HUES6 (cell line): ENCODE results near the gene PIK3CD.
"Not testable (repeated sequence)": the region's sequence is repeated elsewhere in the genome, so short reads cannot be mapped to it uniquely, and the experiment has no call there.

ENCODE experiments used
- H3K27ac ChIP-seq: 2 replicates; pipeline ENCODE4 v1.7.0; 2013; ENCODE audit warnings: low read depth, mild to moderate bottlenecking, low read length, inconsistent platforms
- H3K27me3 ChIP-seq: 2 replicates; pipeline ENCODE4 v1.6.1; 2013; ENCODE audit warnings: low read length; ENCODE audit not compliant: control insufficient read depth, insufficient read depth
- H3K36me3 ChIP-seq: 2 replicates; pipeline ENCODE4 v1.6.1; 2013; ENCODE audit warnings: low read length; ENCODE audit not compliant: control insufficient read depth, insufficient read depth
- H3K4me1 ChIP-seq: 2 replicates; pipeline ENCODE4 v1.6.1; 2013; ENCODE audit warnings: low read length; ENCODE audit not compliant: control insufficient read depth, insufficient read depth
- H3K4me3 ChIP-seq: 2 replicates; pipeline ENCODE4 v1.5.1; 2013; ENCODE audit warnings: low read depth, low read length
- H3K9ac ChIP-seq: one replicate; pipeline ENCODE4 v1.6.1; 2013; ENCODE audit warnings: mild to moderate bottlenecking, low read length
- H3K9me3 ChIP-seq: 2 replicates; pipeline ENCODE4 v1.6.1; 2013; ENCODE audit warnings: low read depth, low read length; ENCODE audit not compliant: control insufficient read depth, insufficient read depth

The PIK3CD gene

DNA sequence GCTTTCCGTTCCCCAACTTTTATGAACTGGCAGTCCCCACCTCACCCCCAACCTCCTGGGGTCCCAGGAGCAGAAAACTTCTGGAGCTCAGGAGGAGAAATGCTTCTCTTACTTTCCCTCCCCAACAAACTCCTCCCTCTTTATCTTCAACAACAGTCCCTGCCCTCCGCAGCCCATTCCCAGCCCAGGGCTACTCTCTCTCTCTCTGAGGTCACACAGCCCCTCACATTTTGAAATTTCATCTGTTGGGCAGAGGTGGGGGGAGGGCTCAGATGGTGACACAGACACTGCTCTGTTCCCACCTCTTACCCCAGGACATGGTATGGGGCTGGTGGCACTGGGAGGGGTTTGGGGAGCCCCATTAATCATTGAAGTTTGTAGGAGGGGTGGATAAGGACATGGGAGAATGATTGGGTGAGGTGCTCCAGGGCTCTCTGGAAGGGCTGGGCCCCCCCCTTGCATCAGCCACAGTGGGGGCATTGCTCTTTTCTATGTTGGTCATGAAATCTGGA is 6.0 kb downstream of the PIK3CD start:
- H3K36me3 ChIP-seq: no peaks in the 10 kb centered on the region
- H3K27me3 ChIP-seq: peaks cover 21% of the 10 kb centered on the region
- H3K4me1 ChIP-seq: peaks cover 8% of the 10 kb centered on the region; the same call in 1 of the 2 replicates
- H3K9ac ChIP-seq: no peak overlapping the region
- no peak overlapping the region for H3K4me3 ChIP-seq
- no peak overlapping the region for H3K27ac ChIP-seq
- H3K9me3 ChIP-seq: no peaks in the 10 kb centered on the region

DNA sequence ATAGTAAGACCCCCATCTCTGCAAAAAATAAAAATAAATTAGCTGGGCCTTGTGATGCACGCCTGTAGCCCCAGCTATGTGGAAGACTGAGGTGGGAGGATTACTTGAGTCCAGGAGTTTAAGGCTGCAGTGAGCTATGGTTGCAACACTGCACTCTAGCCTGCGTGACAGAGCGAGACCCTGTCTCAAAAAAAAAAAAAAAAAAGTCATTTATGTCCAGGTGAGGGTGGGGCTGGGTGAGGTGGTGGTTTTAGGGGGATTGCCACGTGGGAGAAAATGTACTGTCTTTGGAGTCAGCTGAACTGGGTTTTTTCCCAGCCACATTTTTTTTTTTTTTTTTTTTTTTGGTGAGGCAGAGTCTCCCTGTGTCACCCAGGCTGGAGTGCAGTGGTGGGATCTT is 6.7 kb downstream of the PIK3CD start:
- Histone ChIP-seq H3K9me3 (no peaks in the 10 kb centered on the region), H3K4me1 (0 out of 2 replicates have a peak, but pooled peaks cover 3% of the 10 kb centered on the region), H3K4me3 (no peak overlapping the region), H3K27ac (no peak overlapping the region), H3K27me3 (peaks cover 14% of the 10 kb centered on the region), H3K36me3 (no peaks in the 10 kb centered on the region), H3K9ac (no peak overlapping the region)

DNA sequence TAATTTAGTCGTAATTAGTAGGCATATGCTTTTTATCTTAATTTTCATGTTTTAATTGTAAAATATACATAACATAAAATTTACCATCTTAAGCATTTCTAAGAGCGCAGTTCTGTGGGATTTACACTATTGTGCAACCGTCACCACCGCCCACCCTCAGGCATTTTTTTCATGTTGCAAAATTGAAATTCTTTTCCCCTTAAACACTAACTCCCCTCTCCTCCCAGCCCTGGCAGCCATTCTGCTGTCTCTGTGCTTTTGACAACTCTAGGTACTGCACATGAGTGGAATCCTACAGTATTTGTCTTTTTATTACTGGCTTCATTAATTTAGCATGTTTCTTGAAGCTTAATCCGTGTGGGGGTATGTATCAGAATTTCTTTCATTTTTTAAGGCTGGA is 7.8 kb downstream of the PIK3CD start:
- Histone ChIP-seq H3K27me3 (peaks cover 3% of the 10 kb centered on the region), H3K9me3 (no peaks in the 10 kb centered on the region), H3K27ac (no peak overlapping the region), H3K36me3 (no peaks in the 10 kb centered on the region), H3K4me1 (0 out of 2 replicates have a peak, but pooled peaks cover 3% of the 10 kb centered on the region), H3K9ac (no peak overlapping the region), H3K4me3 (no peak overlapping the region)

DNA sequence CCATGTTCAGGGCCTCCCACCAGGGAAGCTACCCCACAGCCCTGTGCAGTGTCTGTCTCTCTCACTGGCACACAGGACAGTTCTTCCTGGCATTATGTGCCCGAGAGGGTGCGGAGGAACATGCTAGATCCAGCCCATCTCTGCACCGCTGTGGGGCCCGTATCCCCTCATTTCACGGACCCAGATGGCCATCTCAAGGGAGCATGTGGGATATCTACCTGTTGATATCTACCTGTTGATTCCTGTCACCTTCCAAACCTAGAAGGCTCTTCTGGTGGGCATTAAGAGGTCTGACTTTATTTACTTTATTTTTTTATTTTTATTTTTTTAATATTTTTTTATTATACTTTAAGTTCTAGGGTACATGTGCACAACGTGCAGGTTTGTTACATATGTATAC is 11.7 kb downstream of the PIK3CD start:
- no peaks in the 10 kb centered on the region for H3K36me3 ChIP-seq

DNA sequence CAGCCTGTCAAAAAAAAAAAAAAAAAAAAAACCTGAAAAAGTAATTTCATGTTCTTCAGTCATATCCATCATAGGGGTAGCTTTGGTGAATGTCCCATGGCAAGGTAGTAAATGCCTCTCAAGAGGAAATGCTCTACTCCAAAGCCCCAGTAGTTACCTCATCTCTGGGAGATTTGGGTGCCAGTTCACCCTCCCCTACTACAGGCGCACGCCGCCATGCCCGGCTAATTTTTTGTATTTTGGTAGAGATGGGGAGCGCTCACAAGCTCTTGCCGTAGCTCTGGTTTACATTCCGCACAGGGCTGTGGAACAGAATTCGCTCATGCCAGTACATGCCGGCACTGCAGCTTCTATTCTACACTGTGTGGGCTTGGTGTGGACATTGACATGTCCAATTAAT is 13.7 kb downstream of the PIK3CD start:
- no peaks in the 10 kb centered on the region for H3K4me1 ChIP-seq
- no peak overlapping the region for H3K9ac ChIP-seq
- H3K27ac ChIP-seq: no peak overlapping the region
- H3K27me3 ChIP-seq: no peaks in the 10 kb centered on the region
- H3K4me3 ChIP-seq: no peak overlapping the region
- H3K9me3 ChIP-seq: no peaks in the 10 kb centered on the region
- no peaks in the 10 kb centered on the region for H3K36me3 ChIP-seq

More for the DNA sequence above, 11.7 kb downstream of the PIK3CD start:
- no peak overlapping the region for H3K9ac ChIP-seq
- no peaks in the 10 kb centered on the region for H3K9me3 ChIP-seq
- H3K4me1 ChIP-seq: no peaks in the 10 kb centered on the region
- H3K4me3 ChIP-seq: no peak overlapping the region
- no peak overlapping the region for H3K27ac ChIP-seq
- H3K27me3 ChIP-seq: no peaks in the 10 kb centered on the region

DNA sequence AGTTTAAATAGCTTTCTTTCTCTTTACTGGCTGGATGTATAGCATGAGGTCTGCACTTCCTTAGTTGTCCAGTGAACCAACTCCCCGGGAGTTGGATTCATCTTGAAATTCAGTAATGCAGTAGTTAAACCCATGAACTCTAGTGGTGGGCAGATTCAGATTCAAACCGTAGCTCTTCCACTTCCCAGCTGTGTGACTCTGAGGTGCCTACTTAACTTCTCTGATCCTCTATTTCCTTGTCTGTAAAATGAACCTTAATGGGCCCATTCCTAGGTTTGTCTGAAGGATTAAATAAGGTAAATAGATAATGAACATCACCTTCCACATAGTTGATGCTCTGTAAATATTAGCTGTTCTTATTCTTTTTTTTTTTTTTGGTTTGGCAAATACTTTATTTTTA is 16.5 kb downstream of the PIK3CD start:
- Histone ChIP-seq H3K36me3 (no peaks in the 10 kb centered on the region), H3K4me3 (no peak overlapping the region), H3K27me3 (no peaks in the 10 kb centered on the region), H3K9me3 (no peaks in the 10 kb centered on the region), H3K9ac (no peak overlapping the region), H3K27ac (no peak overlapping the region), H3K4me1 (no peaks in the 10 kb centered on the region)

DNA sequence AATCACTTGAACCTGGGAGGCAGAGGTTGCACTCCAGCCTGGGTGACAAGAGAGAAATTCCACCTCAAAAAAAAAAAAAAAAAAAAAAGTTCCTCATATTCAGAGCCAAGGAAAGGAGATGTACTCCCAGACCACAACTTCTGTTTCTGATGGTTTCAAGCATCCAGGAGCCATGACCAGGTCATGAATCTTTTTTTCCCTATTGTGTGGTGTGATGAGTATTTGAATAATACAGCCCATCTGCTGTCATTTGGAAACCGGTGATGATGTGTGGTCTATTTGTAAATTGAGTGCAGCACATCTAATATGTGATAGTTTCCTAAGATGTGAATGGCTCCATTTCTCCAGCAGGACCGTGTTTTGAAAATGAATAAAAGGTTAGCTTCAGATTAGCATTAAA is 18.6 kb downstream of the PIK3CD start:
- H3K9ac ChIP-seq: no peak overlapping the region
- H3K4me3 ChIP-seq: no peak overlapping the region
- no peaks in the 10 kb centered on the region for H3K9me3 ChIP-seq
- no peaks in the 10 kb centered on the region for H3K4me1 ChIP-seq
- H3K27me3 ChIP-seq: no peaks in the 10 kb centered on the region
- no peaks in the 10 kb centered on the region for H3K36me3 ChIP-seq
- H3K27ac ChIP-seq: no peak overlapping the region

DNA sequence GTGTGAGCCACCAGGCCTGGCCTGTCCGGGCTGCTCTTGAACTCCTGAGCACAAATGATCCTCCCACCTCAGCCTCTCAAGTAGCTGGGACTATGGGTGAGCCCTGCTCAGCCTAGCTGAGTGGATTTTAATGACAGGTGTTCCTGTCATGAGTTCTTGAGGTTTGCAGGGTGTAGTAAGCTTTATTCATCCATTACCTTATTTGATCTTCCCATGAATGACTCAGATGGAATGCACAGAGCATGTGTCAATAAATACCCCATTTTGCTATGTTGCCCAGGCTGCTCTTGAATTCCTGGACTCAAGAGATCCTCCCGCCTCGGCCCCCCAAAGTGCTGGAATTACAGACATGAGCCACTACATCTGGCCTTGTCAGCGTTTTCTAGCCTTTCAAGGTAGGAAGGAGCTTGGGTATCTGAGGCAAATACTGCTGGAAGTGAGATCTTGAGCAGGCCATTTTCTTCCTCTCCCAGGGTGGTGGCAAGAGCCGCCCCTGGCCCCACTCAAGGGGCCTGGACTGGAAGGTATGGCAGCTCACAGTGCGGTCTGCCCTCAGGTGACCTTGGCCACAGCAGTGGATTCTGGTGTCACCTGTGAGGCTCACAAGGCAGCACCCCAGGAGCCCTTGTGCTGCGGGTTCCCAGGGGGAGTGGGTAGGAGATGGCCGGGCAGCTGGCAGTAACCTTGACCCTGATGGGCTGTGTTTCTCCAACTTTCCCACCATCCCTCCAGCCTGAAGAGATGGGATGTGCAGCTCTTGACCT is 20.0 kb downstream of the PIK3CD start:
- H3K4me1 ChIP-seq: no peaks in the 10 kb centered on the region
- H3K9me3 ChIP-seq: no peaks in the 10 kb centered on the region
- no peaks in the 10 kb centered on the region for H3K36me3 ChIP-seq
- no peaks in the 10 kb centered on the region for H3K27me3 ChIP-seq
- H3K27ac ChIP-seq: no peak overlapping the region
- H3K9ac ChIP-seq: no peak overlapping the region
- no peak overlapping the region for H3K4me3 ChIP-seq

DNA sequence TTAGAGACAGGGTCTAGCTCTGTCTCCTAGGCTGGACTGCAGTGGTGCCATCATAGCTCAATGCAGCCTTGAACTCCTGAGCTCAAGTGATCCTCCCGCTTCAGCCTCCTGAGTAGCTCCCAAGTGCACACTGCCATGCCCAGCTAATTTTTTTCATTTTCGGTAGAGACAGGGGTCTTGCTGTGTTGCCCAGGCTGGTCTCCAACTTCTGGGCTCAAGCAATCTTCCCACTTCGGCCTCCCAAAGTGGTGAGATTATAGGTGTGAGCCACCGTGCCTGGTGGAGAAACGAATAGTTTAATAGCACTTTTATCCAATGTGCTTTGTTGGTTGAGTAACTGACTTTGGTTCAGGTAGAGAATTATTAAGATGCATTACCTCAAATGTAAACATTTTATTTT is 20.9 kb downstream of the PIK3CD start:
- Histone ChIP-seq H3K36me3 (no peaks in the 10 kb centered on the region), H3K4me1 (no peaks in the 10 kb centered on the region), H3K9ac (no peak overlapping the region), H3K4me3 (no peak overlapping the region), H3K27ac (no peak overlapping the region), H3K9me3 (no peaks in the 10 kb centered on the region), H3K27me3 (no peaks in the 10 kb centered on the region)

DNA sequence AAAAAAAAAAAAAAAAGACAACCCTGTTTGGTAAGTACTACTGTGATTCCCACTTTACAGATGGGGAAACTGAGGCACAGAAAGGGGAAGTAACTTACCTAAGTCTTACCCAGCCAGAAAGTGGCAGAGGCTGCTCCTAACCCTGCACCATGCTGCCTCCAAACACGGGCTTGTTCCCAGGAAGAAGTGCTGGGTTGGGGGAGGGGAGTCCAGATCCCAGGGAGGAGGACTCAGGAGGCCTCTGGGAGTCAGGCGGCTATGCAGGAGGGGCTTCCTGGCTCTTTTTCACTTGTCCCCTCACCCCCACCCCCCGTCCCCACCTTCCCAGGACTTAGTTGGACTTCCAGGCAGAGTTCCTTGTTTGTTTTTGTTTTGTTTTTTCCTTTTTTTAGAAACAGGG is 23.9 kb downstream of the PIK3CD start:
- Histone ChIP-seq H3K36me3 (no peaks in the 10 kb centered on the region), H3K27ac (no peak overlapping the region), H3K9ac (no peak overlapping the region), H3K4me1 (no peaks in the 10 kb centered on the region), H3K27me3 (no peaks in the 10 kb centered on the region), H3K4me3 (no peak overlapping the region), H3K9me3 (no peaks in the 10 kb centered on the region)

DNA sequence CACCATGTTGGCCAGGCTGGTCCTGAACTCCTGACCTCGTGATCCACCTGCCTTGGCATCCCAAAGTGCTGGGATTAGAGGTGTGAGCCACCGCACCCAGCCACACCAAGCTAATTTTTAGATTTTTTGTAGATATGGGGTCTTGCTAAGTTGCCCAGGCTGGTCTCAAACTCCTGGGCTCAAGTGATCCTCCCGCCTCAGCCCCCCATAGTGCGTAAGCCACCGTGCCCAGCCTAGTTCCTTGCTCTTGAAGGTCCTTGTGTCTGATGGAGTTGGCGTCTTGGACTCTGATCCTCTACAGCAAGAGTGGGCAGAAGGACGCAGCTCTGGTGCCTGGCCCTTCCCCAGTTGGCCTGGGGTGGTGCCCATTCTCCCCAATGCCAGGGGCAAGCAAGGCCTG is 24.6 kb downstream of the PIK3CD start:
- H3K9ac ChIP-seq, H3K4me1 ChIP-seq, H3K36me3 ChIP-seq, H3K9me3 ChIP-seq, H3K27ac ChIP-seq, H3K4me3 ChIP-seq, H3K27me3 ChIP-seq: not testable (repeated sequence)
